Measurements from ENCODE around the gene LAMP1.
"Not testable (repeated sequence)": the region's sequence is repeated elsewhere in the genome, so short reads cannot be mapped to it uniquely, and the experiment has no call there.

LAMP1 gene

DNA sequence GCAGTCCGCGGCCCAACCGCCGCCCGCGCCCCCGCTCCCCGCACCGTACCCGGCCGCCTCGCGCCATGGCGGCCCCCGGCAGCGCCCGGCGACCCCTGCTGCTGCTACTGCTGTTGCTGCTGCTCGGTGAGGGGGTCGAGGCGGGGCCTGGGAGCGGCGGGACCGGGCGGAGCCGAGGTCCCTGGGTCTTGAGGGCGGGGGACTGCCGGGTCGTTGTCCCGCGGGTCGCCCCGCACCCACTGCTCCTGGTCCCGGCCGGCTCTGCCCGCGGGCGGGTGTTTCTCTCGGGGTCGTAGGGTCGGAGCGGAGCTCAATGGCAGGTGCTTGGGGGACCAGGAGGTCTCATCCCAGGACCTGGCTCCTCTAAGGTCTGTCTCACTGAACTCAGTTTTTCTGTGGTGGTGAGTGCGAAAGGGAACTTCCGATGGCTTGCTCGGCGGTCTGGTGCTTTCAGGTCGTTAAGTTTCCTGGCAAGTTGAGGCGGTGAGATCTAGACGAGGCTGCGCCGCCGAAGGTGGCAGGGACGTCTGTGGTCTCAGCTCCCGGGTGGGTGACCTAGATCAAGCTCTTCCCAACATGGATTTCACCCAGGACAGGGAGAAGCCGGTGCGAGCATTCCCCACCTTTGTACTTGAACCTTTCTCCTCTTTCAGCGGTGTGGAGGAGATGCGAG, 467 bp downstream of the LAMP1 start:
- DNase-seq (ENCODE audit: low spot score), result no peak

DNA sequence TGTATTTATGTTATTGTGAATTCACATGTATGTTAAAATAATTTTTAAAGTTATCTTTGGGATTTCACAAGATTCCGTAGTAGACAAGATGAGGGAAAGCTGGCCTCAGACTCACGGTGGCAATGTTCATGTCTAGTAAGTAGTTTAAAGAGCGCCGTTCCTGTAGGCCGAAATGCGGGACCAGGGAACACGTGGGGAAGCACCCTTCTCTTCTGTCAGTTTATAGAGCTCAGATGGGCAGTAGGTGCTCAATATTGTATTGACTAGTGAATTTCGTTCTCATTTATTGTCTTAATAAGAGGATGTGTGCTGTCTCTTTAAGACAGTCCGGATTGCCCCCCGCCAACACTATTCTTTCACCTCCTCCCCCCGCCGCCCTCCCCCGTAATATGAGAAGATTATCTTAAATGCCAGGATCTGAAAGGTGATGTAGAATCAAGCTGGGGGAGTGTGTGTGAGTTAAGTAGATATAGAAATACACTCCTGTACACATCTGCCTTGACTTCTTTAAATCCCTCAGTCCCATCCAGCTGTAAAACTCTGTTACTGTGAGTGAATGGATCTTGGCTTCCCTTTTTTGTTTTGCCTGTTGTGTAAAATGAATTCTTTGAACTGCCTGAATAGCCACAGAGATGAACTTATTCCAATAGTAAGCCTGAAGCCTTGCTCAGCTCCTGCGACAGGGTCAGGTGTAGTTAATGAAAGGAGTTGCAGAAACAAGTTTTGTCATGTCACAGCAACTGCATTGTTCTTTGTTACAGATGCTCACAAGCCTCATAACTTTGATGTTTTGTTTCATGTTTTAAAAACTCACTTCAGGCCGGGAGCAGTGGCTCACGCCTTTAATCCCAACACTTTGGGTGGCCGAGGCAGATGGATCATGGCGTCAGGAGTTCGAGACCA, 1.3 kb downstream of the LAMP1 start:
- no peak for DNase-seq (ENCODE audit: low spot score)

DNA sequence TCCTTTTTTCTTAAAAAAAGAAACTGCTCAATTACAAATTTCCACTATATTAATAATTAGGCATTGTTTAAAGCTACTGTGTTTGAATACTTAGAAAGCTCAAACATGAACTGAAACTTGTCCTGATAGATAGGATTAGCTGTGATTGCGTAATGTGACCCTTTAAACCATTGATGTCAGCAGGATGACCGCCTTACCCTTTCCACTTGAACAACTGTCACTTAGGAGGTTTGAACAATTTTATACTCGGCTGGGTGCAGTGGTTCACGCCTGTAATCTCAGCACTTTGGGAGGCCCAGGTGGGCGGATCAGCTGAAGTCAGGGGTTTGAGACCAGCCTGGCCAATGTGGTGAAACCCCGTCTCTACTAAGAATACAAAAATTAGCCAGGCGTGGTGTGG, 2.9 kb downstream of the LAMP1 start:
- DNase-seq (ENCODE audit: low spot score), result peak; percentile 66

DNA sequence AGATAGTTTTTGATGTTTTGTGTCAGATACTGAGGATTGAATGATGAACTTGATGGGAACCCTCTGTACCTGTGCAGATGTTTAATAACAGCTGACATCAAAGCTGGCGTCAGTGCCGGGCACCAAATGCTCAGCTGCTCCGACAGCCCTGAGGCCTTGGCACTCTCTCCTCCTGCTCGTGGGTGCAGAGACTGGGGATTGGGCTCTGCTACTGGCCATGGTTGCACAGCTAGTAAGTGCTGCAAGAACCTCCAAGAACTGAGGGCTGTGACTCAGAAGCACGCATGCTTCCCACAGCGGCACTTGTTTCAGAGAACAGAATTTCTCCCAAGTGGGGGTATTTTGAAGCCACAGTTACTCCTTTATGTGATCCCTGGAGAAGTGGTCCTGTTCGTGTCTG, 5.9 kb downstream of the LAMP1 start:
- no peak for DNase-seq (ENCODE audit: low spot score)

DNA sequence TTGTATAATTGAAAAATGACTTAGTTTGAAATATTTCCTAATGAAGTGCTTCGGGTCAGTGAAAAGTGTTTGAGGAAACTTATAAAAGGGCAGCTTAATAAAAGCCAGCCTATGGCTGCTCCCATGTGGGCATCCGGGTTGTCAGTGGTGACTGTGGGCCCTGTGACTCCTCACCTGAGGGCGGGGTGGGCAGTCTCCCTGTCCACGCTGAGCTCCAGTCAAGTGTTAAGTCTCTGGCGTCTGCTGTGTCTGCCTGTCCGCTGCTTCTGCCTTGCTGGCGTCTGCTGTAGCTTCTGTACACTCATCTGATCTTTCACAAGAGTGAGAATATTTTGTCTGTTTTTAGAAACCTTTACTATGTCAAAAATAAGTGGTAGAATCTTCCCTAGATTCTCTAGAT, 7.1 kb downstream of the LAMP1 start:
- DNase-seq (ENCODE audit: low spot score), result no peak

DNA sequence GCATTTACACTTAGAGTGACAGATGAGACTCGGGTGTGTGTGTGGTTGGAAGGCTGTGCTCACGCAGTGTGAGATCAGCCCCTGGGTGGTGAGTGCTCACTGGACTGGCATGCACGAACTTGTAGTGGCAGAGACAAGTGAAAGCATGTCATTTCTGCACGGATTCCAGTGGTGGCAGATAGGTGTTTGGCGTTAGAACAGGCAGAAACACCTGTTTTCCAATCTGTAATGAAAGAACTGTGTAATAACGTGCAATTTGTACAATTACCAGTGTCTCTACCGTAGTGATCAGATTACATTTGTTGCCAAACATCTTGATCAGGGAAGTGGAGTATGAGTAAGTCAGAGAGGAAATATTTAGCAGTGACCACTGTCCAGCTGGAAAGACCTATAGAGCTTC, 8.2 kb downstream of the LAMP1 start:
- DNase-seq (ENCODE audit: low spot score), result no peak

DNA sequence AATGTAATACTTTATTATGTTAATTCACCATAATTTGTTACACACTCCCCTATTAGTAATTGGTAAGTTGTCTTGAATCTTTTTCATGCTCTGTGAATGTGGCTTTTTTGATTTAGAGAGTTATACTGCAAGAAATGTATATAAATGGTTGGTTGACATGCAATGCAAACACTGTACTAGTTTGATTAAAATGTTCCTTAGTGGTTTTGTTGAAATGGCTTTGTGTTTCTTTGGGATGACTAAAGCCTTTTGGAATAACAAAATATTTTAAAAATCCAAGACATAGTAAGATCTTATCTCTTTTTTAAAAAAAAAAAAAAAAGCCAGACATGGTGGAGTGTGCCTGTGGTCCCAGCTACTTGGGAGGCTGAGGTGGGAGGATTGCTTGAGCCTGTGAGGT, 10.5 kb downstream of the LAMP1 start:
- no peak for DNase-seq (ENCODE audit: low spot score)

DNA sequence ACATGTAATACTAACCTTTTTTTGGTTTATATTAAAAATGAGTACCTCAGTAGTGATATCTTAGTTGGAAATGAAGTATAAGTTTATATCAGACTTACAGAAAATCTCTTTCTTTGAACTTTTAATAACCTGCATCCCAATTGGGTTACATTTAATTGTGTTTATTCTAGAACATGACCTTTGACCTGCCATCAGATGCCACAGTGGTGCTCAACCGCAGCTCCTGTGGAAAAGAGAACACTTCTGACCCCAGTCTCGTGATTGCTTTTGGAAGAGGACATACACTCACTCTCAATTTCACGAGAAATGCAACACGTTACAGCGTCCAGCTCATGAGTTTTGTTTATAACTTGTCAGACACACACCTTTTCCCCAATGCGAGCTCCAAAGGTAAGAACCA, 12.4 kb downstream of the LAMP1 start:
- DNase-seq (ENCODE audit: low spot score), result no peak

DNA sequence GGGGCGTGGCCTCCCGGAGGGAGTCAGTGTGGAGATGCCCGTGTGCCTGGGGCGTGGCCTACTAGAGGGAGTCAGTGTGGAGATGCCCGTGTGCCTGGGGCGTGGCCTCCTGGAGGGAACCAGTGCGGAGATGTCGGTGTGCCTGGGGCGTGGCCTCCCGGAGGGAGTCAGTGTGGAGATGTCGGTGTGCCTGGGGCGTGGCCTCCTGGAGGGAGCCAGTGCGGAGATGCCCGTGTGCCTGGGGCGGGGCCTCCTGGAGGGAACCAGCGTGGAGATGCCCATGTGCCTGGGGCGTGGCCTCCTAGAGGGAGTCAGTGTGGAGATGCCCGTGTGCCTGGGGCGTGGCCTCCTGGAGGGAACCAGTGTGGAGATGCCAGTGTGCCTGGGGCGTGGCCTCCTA, 17.1 kb downstream of the LAMP1 start:
- not testable (repeated sequence) for DNase-seq (ENCODE audit: low spot score)

DNA sequence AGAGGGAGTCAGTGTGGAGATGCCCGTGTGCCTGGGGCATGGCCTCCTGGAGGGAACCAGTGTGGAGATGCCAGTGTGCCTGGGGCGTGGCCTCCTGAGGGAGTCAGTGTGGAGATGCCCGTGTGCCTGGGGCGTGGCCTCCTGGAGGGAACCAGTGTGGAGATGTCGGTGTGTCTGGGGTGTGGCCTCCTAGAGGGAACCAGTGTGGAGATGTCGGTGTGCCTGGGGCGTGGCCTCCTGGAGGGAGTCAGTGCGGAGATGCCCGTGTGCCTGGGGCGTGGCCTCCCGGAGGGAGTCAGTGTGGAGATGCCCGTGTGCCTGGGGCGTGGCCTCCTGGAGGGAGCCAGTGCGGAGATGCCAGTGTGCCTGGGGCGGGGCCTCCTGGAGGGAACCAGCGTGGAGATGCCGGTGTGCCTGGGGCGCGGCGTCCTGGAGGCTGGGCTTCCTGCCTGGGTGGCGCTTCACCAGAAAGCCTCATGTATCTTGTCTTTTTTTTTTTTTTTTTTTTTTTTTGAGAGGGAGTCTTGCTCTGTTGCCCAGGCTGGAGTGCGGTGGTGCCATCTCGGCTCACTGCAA, 17.9 kb downstream of the LAMP1 start:
- DNase-seq (ENCODE audit: low spot score), result not testable (repeated sequence)

DNA sequence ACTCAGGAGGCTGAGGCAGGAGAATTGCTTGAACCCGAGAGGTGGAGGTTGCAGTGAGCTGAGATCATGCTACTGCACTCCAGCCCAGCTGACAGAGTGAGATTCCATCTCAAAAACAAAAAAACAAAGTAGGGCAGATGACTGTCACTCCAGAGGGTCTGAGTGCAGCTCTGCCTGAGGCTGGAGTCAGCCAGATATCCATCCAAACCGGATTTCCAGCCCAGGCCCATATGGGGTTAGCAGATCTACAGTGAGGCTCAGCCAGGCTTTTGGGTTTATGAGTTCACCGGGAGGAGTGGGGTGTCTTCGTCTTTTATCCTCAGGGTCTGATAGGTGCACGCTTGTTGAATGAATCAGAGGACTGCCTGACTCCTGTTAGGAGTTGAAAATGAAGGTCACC, 19.0 kb downstream of the LAMP1 start:
- no peak for DNase-seq (ENCODE audit: low spot score)

DNA sequence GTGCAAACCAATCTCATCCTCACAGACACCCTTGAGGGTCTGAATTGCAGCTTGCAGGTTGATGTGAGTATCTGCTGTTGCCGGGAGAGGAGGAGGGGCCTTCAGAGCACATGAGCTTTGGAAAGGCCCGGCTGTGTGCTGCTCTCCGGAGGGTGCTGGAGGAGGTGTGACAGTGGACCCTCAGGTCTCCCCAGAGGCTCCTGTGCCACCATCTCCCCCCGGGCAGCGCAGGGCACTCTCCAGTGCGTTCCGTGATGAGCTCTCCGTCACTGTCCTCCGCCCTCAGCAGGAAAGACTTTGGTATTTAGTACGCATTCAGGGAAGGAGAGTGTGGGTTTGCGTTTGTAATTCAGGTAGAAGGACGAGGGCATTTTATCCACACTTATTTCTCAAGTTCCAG, 20.0 kb downstream of the LAMP1 start:
- DNase-seq (ENCODE audit: low spot score), result no peak

DNA sequence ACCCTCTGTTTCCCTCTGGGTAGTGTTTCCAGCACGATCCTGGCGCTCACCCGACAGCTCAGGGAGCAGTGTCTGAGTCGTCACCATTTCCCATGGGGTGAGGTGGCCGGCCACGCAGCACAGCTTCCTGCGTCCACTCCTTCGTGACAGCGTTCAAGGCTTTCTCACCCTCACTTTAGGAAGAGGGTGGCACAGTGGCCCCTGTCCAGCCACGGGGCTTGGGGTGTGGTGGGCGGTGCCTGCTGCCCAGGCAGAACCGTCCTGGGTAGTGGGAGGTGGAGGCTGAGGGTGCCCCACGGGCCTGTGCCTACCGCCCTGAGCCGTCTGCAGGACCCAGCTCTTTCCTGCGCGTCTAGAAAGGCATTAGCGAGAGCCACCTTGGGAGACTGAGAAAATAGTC, 21.9 kb downstream of the LAMP1 start:
- no peak for DNase-seq (ENCODE audit: low spot score)

DNA sequence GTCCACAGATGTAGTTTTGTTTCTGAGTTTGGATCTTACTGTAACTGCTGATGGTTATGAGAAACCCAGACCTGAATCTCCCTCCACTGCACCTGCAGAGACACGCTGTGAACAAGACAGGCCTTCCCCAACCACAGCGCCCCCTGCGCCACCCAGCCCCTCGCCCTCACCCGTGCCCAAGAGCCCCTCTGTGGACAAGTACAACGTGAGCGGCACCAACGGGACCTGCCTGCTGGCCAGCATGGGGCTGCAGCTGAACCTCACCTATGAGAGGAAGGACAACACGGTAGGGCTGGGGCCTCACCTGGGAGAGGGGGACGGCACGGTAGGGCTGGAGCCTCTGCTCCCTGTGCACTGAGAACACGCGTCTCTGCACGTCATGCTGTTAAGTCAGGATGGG, 22.3 kb downstream of the LAMP1 start:
- DNase-seq (ENCODE audit: low spot score), result no peak

DNA sequence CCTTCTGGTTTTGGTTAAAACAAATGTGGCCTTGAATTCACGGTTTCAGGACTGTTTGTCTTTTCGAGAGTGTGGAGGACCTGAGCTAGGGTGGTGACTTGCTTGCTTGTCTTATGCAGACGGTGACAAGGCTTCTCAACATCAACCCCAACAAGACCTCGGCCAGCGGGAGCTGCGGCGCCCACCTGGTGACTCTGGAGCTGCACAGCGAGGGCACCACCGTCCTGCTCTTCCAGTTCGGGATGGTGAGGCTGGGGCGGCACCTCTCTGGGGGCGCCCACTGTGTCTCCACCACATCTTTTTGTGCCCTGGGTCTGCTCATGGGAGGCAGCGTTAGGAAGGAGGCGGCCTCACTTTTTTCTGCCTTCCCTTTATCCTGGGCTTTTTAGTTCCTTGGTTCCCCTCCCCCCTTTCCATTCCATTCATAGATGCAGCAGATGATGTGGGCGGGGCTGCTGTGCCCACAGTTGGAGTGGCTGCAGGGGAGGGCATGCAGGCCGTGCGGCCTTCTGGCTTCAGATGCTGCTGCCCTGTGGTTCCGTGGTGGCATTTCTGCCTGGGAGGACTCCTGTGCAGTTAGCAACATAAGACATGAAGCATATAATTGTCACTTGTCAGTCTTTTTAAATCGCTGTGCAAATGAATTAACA, 23.3 kb downstream of the LAMP1 start:
- DNase-seq (ENCODE audit: low spot score), result no peak

DNA sequence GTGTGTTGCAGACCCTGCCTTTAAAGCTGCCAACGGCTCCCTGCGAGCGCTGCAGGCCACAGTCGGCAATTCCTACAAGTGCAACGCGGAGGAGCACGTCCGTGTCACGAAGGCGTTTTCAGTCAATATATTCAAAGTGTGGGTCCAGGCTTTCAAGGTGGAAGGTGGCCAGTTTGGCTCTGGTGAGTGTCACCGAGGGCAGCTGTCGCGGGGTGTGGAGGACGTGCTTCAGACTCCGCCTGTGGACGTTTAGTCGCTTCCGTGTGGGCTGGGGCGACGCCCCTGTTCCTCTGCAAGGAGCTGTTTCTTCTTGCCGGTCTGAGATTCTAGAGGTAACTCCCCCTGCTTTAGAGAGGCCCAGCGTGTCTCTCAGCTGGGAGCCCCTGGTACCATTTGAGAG, 24.5 kb downstream of the LAMP1 start:
- DNase-seq (ENCODE audit: low spot score), result no peak

DNA sequence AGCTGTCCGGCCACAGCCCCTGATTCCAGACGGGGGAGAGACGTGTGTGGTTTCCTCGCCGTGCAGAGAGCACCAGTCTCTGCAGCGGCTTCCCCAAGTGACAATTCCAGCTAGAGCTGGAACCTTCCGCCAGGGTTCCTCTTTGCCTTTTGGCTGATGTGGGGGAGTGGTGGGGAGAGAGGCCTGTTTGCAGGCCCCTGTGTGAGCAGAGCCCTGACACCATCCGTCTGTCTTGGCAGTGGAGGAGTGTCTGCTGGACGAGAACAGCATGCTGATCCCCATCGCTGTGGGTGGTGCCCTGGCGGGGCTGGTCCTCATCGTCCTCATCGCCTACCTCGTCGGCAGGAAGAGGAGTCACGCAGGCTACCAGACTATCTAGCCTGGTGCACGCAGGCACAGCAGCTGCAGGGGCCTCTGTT, 25.0 kb downstream of the LAMP1 start:
- DNase-seq (ENCODE audit: low spot score), result no peak

DNA sequence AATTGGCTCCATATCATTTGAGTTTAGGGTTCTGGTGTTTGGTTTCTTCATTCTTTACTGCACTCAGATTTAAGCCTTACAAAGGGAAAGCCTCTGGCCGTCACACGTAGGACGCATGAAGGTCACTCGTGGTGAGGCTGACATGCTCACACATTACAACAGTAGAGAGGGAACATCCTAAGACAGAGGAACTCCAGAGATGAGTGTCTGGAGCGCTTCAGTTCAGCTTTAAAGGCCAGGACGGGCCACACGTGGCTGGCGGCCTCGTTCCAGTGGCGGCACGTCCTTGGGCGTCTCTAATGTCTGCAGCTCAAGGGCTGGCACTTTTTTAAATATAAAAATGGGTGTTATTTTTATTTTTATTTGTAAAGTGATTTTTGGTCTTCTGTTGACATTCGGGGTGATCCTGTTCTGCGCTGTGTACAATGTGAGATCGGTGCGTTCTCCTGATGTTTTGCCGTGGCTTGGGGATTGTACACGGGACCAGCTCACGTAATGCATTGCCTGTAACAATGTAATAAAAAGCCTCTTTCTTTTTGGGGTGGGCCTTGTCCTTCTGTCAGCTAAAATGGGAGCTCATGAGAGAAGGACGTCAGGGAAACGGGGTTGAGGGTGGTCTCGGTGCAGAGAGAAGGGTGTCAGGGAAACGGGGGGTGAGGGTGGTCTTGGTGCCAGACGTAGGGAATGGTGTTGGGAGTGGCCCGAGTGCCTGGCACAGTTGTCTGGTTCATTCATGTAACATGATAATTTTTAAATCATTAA, 26.0 kb downstream of the LAMP1 start:
- DNase-seq (ENCODE audit: low spot score), result no peak

DNA sequence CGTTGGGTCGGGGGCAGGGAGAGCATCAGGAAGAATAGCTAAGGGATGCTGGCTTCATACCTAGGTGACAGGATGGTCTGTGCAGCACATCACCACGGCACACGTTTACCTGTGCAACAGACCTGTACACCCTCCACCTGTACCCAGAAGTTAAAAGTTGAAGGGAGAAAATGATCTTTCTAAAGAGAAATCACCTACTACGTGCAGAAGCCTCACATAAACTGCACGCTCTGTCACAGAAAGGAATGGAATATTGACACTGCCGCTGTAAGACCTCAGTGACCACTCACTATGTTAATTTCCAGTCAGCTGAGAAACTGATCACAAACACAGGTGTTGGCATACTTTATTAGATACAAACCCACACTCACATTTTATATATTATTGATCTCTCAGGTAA, 26.8 kb downstream of the LAMP1 start:
- DNase-seq (ENCODE audit: low spot score), result no peak

DNA sequence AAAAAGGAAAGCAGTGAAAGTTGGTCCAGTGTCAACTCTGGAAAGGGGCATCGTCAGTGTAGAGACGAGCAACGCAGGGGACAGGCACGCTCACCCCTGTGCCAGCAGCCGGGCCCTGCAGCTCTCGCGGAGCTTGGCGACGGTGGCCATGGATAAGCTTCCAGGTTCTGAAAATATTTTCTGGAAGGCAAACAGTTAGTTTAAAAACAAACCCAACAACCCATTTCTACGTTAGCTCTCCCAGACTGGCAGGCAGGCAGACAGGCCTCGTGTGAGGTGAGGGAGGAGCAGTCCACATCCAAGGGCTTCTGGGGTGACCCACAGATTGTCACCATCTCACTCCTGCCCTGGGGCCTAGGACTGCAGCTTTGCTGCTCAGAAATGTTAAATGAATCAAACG, 27.4 kb downstream of the LAMP1 start:
- no peak for DNase-seq (ENCODE audit: low spot score)

DNA sequence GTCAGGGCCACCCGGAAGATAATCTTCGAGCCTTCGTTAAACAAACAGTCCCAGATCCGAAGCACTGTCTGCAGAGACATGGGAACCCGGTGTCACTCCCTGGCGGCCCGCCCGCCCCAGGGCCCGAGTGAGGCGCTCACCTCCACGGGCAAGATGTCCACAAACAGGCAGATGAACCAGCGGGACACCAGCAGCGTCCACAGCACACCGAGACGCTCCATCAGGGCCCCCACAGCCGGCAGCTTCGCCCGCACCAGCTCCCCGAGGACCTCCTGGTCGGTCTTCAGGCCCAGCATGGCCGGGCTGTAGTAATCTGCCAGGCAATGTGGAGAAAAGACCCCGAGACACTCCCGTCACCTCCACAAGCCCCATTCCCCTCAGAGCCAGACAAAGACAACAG, 28.7 kb downstream of the LAMP1 start:
- DNase-seq (ENCODE audit: low spot score), result no peak

DNA sequence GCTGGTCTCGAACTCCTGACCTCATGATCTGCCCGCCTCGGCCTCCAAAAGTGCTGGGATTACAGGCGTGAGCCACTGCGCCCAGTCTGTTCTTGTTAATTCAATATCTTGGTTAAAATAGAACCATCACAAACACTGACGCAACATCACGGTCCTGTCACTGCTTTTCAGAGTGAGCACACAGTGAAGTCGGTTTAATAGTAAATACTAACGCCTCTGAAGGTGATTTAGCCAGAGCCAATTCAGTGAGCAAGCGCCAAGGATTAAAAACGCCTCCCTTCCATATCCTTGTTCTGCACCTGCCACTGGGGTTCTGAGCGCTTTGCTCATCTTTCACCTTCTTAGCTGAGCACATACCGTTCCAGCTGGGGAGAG, 30.3 kb downstream of the LAMP1 start:
- no peak for DNase-seq (ENCODE audit: low spot score)
